ENCODE data around the gene FXN.
"Not testable (repeated sequence)": the region's sequence is repeated elsewhere in the genome, so short reads cannot be mapped to it uniquely, and the experiment has no call there.

The FXN gene

DNA sequence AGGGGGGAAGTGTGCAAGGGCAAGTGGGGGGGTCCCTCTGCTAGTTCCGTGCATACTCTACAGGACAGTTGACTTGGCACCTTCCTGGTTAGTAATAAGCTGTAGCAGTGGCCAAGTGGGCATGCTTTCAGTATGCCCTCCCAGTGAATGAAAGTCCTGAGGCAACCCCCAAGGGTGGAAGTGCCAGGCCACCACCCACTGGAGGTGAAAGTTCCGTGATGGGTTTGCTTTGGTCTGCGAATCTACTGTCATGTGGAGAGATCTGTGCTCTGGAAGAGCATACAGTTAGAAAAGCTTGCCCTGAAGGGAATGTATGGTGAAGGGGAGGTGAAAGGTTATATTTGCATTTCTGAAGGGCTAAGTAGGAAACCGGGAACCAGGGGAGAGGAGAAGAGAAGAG lies 10.3 kb downstream of the FXN start:
- Histone ChIP-seq H3K4me3 (ENCODE audit: extremely low read depth, insufficient read depth, low read length, poor library complexity, severe bottlenecking) (no peak overlapping the region), H3K27ac (ENCODE audit: low read depth, low read length, severe bottlenecking) (no peak overlapping the region), H3K4me1 (ENCODE audit: control insufficient read depth, insufficient read depth, low read length, poor library complexity, severe bottlenecking) (peaks cover 19% of the 10 kb centered on the region), H3K9me3 (ENCODE audit: control insufficient read depth, low read length) (no peaks in the 10 kb centered on the region), H3K36me3 (ENCODE audit: control insufficient read depth, insufficient read depth, low read length) (peaks cover 26% of the 10 kb centered on the region)
- 51 to 62% methylated on average over 3 of the region's 4 CpGs for WGBS, 2 experiments (ENCODE audit: insufficient coverage in 2 of 2)

DNA sequence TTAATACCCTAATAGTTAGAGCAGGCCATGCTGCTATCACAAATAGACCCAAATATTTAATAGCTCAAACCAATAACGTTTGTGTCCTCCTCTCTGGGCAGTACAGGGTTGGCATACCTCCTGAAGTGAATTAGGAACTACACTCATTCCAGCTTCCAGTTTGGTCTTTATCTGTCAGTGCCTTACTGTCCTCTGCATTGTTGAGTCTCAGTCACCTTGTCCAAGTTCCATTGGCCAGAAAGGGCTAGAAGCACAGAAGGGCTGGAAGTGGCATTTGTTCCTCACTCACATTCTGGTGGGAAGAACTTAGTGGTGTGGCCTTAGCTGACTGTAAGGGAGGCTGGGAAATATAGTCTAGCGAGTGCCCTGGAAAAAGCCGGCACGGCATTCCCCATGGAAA lies 11.2 kb downstream of the FXN start:
- Histone ChIP-seq H3K4me1 (ENCODE audit: control insufficient read depth, insufficient read depth, low read length, poor library complexity, severe bottlenecking) (peaks cover 19% of the 10 kb centered on the region), H3K27ac (ENCODE audit: low read depth, low read length, severe bottlenecking) (no peak overlapping the region), H3K9me3 (ENCODE audit: control insufficient read depth, low read length) (no peaks in the 10 kb centered on the region), H3K4me3 (ENCODE audit: extremely low read depth, insufficient read depth, low read length, poor library complexity, severe bottlenecking) (no peak overlapping the region), H3K36me3 (ENCODE audit: control insufficient read depth, insufficient read depth, low read length) (peaks cover 26% of the 10 kb centered on the region)
- 87 to 91% methylated on average over 4 of the region's 4 CpGs for WGBS, 2 experiments (ENCODE audit: insufficient coverage in 2 of 2)

DNA sequence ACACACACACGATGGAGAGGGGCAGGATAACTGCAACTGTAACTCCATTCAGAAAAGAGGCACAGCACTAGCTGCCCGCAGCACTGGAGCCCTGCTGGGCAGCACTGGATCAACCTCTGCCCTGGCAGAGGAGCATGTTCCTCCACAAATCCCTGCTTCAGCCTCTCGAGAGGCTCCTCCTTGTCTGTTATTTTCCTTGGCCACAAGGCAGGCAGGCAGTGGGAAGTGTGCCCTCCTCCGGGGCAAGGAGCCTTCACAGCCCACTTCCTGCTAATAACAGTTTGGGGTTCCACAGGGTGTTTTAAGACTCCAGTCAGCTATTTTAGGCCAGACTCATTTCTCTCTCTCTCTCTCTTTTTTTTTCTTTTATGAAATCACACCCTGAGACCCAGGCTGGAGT lies 11.8 kb downstream of the FXN start:
- Histone ChIP-seq H3K9me3 (ENCODE audit: control insufficient read depth, low read length) (no peaks in the 10 kb centered on the region), H3K36me3 (ENCODE audit: control insufficient read depth, insufficient read depth, low read length) (peaks cover 26% of the 10 kb centered on the region), H3K27ac (ENCODE audit: low read depth, low read length, severe bottlenecking) (no peak overlapping the region), H3K4me3 (ENCODE audit: extremely low read depth, insufficient read depth, low read length, poor library complexity, severe bottlenecking) (no peak overlapping the region), H3K4me1 (ENCODE audit: control insufficient read depth, insufficient read depth, low read length, poor library complexity, severe bottlenecking) (peaks cover 19% of the 10 kb centered on the region)
- WGBS, 2 experiments (ENCODE audit: insufficient coverage in 2 of 2), result 91 to 93% methylated on average over 3 to 4 of the region's 4 CpGs

DNA sequence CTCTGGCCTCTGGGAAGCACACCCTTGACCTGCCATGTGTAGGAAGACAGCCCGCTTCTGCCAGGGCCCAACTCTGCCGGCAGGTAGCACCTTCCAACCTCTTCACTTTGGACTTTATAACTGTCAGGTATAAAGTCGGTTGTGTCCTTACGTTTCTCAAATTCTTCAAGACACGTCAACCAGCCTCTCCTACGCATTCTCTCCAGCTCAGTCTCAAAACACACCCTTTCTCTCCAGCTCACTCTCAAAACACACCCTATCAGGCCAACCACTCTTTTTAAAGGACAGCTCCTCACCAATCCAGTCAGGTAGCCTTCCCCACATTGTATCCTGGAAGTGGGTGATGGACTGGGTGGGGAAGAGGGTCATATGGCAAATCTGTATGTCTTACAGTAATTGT lies 13.5 kb downstream of the FXN start:
- WGBS, 2 experiments (ENCODE audit: insufficient coverage in 2 of 2), result 97 to 100% methylated on average over 6 of the region's 6 CpGs
- Histone ChIP-seq H3K4me1 (ENCODE audit: control insufficient read depth, insufficient read depth, low read length, poor library complexity, severe bottlenecking) (peaks cover 13% of the 10 kb centered on the region), H3K4me3 (ENCODE audit: extremely low read depth, insufficient read depth, low read length, poor library complexity, severe bottlenecking) (no peak overlapping the region), H3K9me3 (ENCODE audit: control insufficient read depth, low read length) (no peaks in the 10 kb centered on the region), H3K27ac (ENCODE audit: low read depth, low read length, severe bottlenecking) (no peak overlapping the region), H3K36me3 (ENCODE audit: control insufficient read depth, insufficient read depth, low read length) (peaks cover 32% of the 10 kb centered on the region)

DNA sequence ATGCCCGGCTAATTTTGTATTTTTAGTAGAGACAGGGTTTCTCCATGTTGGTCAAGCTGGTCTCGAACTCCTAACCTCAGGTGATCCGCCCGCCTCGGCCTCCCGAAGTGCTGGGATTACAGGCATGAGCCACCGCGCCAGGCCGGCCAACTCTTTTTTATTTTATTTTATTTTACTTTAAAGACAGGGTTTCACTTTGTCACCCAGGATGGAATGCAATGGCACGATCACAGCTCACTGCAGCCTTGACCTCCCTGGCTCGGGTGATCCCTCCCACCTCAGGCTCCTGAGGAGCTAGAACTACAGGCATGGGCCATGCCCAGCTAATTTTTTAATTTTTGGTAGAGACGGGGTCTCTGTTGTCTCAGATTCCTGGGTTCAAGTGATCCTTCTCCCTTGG lies 15.4 kb downstream of the FXN start:
- WGBS, 2 experiments (ENCODE audit: insufficient coverage in 2 of 2), result 86 to 92% methylated on average over 3 to 4 of the region's 12 CpGs
- not testable (repeated sequence) for H3K27ac ChIP-seq (ENCODE audit: low read depth, low read length, severe bottlenecking); H3K4me3 ChIP-seq (ENCODE audit: extremely low read depth, insufficient read depth, low read length, poor library complexity, severe bottlenecking); H3K4me1 ChIP-seq (ENCODE audit: control insufficient read depth, insufficient read depth, low read length, poor library complexity, severe bottlenecking); H3K9me3 ChIP-seq (ENCODE audit: control insufficient read depth, low read length)
- peaks cover 41% of the 10 kb centered on the region for H3K36me3 ChIP-seq (ENCODE audit: control insufficient read depth, insufficient read depth, low read length)

DNA sequence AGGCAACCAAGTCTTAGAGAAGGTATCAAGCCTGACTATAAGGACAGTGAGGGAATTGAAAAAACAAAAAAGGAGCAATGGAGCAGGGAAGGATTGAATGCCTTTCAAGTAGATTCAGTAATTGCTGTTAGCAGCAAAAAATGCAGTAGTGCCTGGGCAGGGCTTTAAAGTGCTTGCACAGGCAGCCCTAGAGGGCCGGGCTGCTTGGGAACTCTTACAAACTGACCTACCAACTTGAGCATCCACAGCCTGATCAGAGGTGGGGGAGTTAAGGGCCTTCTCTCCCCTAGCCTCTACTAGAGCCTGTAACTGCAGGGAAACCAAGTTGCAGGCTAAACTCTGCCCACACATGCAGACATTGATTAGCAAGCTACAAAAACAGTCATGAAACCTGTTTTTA lies 19.4 kb downstream of the FXN start:
- no CpG with 5 or more reads among the region's 1 CpG for WGBS, 2 experiments (ENCODE audit: insufficient coverage in 2 of 2)
- peaks cover 39% of the 10 kb centered on the region for H3K36me3 ChIP-seq (ENCODE audit: control insufficient read depth, insufficient read depth, low read length)
- H3K27ac ChIP-seq (ENCODE audit: low read depth, low read length, severe bottlenecking), result no peak overlapping the region

DNA sequence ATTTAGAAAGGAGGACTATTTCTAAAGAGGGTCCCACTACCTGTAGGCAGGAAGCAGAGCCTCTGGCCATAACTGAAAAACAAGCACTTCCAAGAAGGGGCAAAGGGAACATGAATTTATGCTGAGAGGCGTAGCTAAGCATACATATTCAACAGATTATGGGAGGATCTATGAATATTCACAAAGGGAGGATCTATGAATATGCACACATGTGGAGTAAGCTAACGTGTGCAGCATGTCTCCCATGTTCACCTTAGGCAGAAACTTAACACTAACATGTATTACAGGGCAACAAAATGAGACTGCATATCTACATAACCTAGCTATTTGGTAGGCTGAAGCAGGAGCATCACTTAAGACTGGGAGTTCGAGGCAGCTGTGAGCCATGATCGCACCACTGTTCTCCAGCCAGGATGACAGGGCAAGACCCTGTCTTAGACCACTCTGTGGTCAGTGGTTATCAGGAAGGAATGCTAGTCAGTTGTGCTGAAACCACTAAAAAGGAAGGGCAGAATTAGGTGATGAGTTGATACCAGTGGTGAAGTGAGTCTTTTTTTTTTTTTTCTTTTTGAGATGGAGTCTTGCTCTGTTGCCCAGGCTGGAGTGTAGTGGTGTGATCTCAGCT lies 20.8 kb downstream of the FXN start:
- Histone ChIP-seq H3K4me3 (ENCODE audit: extremely low read depth, insufficient read depth, low read length, poor library complexity, severe bottlenecking) (no peak overlapping the region), H3K4me1 (ENCODE audit: control insufficient read depth, insufficient read depth, low read length, poor library complexity, severe bottlenecking) (no peaks in the 10 kb centered on the region), H3K36me3 (ENCODE audit: control insufficient read depth, insufficient read depth, low read length) (peaks cover 51% of the 10 kb centered on the region), H3K27ac (ENCODE audit: low read depth, low read length, severe bottlenecking) (no peak overlapping the region), H3K9me3 (ENCODE audit: control insufficient read depth, low read length) (no peaks in the 10 kb centered on the region)
- WGBS, 2 experiments (ENCODE audit: insufficient coverage in 2 of 2), result 97 to 100% methylated on average over 3 to 4 of the region's 4 CpGs

More for the DNA sequence above, 19.4 kb downstream of the FXN start:
- H3K4me1 ChIP-seq (ENCODE audit: control insufficient read depth, insufficient read depth, low read length, poor library complexity, severe bottlenecking), result no peaks in the 10 kb centered on the region
- H3K4me3 ChIP-seq (ENCODE audit: extremely low read depth, insufficient read depth, low read length, poor library complexity, severe bottlenecking), result no peak overlapping the region
- H3K9me3 ChIP-seq (ENCODE audit: control insufficient read depth, low read length), result no peaks in the 10 kb centered on the region

DNA sequence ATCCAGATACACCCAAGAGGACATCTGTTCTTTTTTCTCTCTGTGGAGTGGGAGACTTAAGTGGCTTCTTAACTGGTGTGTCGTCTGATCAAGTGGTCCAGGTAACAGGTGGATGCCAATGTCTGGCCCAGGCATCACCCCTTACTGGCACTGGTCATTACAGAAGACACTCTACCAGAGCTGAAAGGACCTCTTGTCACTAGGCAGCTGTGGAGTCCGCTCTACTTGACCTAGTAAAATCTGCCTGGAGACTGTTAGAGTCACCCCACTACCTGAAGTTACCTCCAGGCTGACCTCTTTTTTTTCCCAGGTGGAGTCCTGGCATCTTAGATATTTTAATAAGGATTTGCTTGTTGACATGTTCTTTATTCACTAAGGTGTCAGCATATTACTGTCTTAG lies 22.5 kb downstream of the FXN start:
- no peaks in the 10 kb centered on the region for H3K9me3 ChIP-seq (ENCODE audit: control insufficient read depth, low read length)
- WGBS, 2 experiments (ENCODE audit: insufficient coverage in 2 of 2), result 94 to 100% methylated on average over 1 to 2 of the region's 2 CpGs
- no peaks in the 10 kb centered on the region for H3K4me1 ChIP-seq (ENCODE audit: control insufficient read depth, insufficient read depth, low read length, poor library complexity, severe bottlenecking)
- no peak overlapping the region for H3K4me3 ChIP-seq (ENCODE audit: extremely low read depth, insufficient read depth, low read length, poor library complexity, severe bottlenecking)
- no peak overlapping the region for H3K27ac ChIP-seq (ENCODE audit: low read depth, low read length, severe bottlenecking)
- peaks cover 51% of the 10 kb centered on the region for H3K36me3 ChIP-seq (ENCODE audit: control insufficient read depth, insufficient read depth, low read length)

DNA sequence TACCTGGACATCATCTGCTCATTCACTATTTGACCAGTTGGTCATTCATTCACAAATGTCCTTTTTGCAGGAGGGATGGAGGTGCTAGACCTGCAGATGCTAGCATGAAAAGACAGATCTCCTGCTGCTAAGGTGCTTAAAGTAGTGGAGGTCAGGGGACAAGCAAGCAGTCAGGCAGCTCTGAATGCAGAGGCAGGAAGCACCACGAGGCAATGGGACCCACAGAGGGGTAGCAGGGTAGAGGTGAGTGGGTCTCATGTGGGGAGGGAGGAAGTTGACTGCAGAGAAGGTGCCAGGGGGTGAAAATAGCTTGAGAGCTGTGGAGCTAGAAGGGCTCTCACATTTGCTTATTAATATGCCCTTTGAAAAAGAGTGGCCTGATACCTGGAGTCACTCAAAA lies 25.2 kb downstream of the FXN start:
- Histone ChIP-seq H3K27ac (ENCODE audit: low read depth, low read length, severe bottlenecking) (no peak overlapping the region), H3K9me3 (ENCODE audit: control insufficient read depth, low read length) (no peaks in the 10 kb centered on the region), H3K36me3 (ENCODE audit: control insufficient read depth, insufficient read depth, low read length) (peaks cover 49% of the 10 kb centered on the region), H3K4me1 (ENCODE audit: control insufficient read depth, insufficient read depth, low read length, poor library complexity, severe bottlenecking) (peaks cover 5% of the 10 kb centered on the region), H3K4me3 (ENCODE audit: extremely low read depth, insufficient read depth, low read length, poor library complexity, severe bottlenecking) (no peak overlapping the region)
- WGBS, 2 experiments (ENCODE audit: insufficient coverage in 2 of 2), result 22 to 25% methylated on average over 1 of the region's 1 CpG

DNA sequence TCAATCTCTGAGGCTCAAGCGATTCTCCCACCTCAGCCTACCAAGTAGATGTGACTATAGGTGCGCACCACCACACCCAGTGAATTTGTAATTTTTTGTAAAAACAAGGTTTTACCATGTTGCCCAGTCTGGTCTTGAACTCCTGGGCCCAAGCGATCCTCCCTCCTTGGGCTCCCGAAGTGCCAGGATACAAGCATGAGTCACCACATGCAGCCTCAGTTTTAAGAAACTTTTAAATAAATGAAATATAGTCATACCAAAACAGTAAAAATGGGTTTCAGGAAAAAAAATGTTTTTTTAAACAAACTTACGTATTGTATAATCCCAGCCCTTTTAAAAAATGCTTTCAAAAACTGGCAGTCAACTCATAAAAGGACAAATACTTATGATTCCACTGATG lies 26.6 kb downstream of the FXN start:
- Histone ChIP-seq H3K4me3 (ENCODE audit: extremely low read depth, insufficient read depth, low read length, poor library complexity, severe bottlenecking) (no peak overlapping the region), H3K4me1 (ENCODE audit: control insufficient read depth, insufficient read depth, low read length, poor library complexity, severe bottlenecking) (peaks cover 8% of the 10 kb centered on the region), H3K27ac (ENCODE audit: low read depth, low read length, severe bottlenecking) (no peak overlapping the region), H3K36me3 (ENCODE audit: control insufficient read depth, insufficient read depth, low read length) (peaks cover 52% of the 10 kb centered on the region), H3K9me3 (ENCODE audit: control insufficient read depth, low read length) (no peaks in the 10 kb centered on the region)
- 100% methylated on average over 1 to 2 of the region's 5 CpGs for WGBS, 2 experiments (ENCODE audit: insufficient coverage in 2 of 2)

DNA sequence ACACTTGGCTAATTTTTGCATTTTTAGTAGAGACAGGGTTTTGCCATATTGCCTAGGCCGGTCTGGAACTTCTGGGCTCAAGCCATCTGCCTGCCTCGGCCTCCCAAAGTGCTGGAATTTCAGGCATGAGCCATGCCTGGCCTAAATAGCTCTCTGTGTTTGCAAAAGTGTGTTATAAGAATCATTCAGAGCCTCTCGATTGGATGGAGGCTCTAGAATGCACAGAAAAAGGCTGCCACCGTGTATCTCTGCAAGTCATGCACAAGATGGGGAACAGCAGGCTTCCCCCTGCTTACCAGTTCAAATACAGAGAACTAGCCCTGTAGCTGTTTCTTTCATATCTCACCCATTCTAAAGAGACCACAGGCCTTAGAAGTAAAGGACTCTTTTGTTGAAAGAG lies 28.3 kb downstream of the FXN start:
- peaks cover 8% of the 10 kb centered on the region for H3K4me1 ChIP-seq (ENCODE audit: control insufficient read depth, insufficient read depth, low read length, poor library complexity, severe bottlenecking)
- H3K9me3 ChIP-seq (ENCODE audit: control insufficient read depth, low read length), result no peaks in the 10 kb centered on the region
- 85 to 89% methylated on average over 2 to 3 of the region's 4 CpGs for WGBS, 2 experiments (ENCODE audit: insufficient coverage in 2 of 2)
- H3K4me3 ChIP-seq (ENCODE audit: extremely low read depth, insufficient read depth, low read length, poor library complexity, severe bottlenecking), result no peak overlapping the region
- H3K27ac ChIP-seq (ENCODE audit: low read depth, low read length, severe bottlenecking), result no peak overlapping the region
- H3K36me3 ChIP-seq (ENCODE audit: control insufficient read depth, insufficient read depth, low read length), result peaks cover 51% of the 10 kb centered on the region
